ENCODE measurements around the gene LTO1. TPM values are rescaled to one million over a fixed set of nuclear protein-coding genes. Genes with fewer than 3 reads are reported as not detected.
"Not testable (repeated sequence)": the region's sequence is repeated elsewhere in the genome, so short reads cannot be mapped to it uniquely, and the experiment has no call there.

The LTO1 gene
- polyA plus RNA-seq, 1 donor (not counting 4 experiments of a cell fraction or from before 2014, with no cell fraction given): 24.3 TPM

GRCh38 chr11:69689484-69690319 is 14.5 kb upstream of the LTO1 start:
- Histone ChIP-seq H3K4me3 (ENCODE audit: control insufficient read depth in 2 of 3, extremely low read depth in 1 of 3, insufficient read depth in 2 of 3, low read depth in 1 of 3, low read length in 3 of 3) (no peak overlapping the region), H3K79me2 (ENCODE audit: control insufficient read depth, insufficient read depth, low read length) (no peaks in the 10 kb centered on the region), H3K9me3 (ENCODE audit: control insufficient read depth, low read depth, low read length) (no peaks in the 10 kb centered on the region), H3K9me1 (ENCODE audit: control insufficient read depth, extremely low read depth, insufficient read depth, low read length) (no peaks in the 10 kb centered on the region), H2AFZ (ENCODE audit: control insufficient read depth, low read length) (no peak overlapping the region), H3K9ac (ENCODE audit: control insufficient read depth, extremely low read depth, insufficient read depth, low read length) (no peak overlapping the region), H3K27ac (ENCODE audit: control insufficient read depth, insufficient read depth, low read length) (no peak overlapping the region), H3K36me3 (ENCODE audit: control insufficient read depth in 2 of 2, extremely low read depth in 1 of 2, insufficient read depth in 2 of 2, low read length in 2 of 2) (no peaks in the 10 kb centered on the region), H3K4me2 (ENCODE audit: control insufficient read depth, extremely low read depth, insufficient read depth, low read depth, low read length) (no peak overlapping the region), H3K27me3 (ENCODE audit: control insufficient read depth, extremely low read depth, insufficient read depth, low read length) (peaks cover 3% of the 10 kb centered on the region), H4K20me1 (ENCODE audit: control insufficient read depth, extremely low read depth, insufficient read depth, low read length) (no peaks in the 10 kb centered on the region), H3K4me1 (ENCODE audit: control insufficient read depth, extremely low read depth, insufficient read depth, low read length) (peaks cover 11% of the 10 kb centered on the region)
- DNase-seq (ENCODE audit: low read depth, low spot score) (no peak), FAIRE-seq (peak; percentile 29)
- TF ChIP-seq EZH2 (IDR thresholded peaks at IDR 0.05; ENCODE audit: low read length) (no peak), CTCF (optimal IDR thresholded peaks at IDR 0.05 in 1 of 3, IDR thresholded peaks at IDR 0.05 in 1 of 3, conservative IDR thresholded peaks at IDR 0.05 in 1 of 3; ENCODE audit: extremely low read depth in 1 of 3, insufficient read depth in 2 of 3, low read length in 3 of 3) (no peak)
- dilution Hi-C loops (cut with MboI; ENCODE audit: extremely low pct_ligation_motif_present, low sequenced_read_pairs): no loop called here

GRCh38 chr11:69687969-69688771 is 13.0 kb upstream of the LTO1 start:
- H3K27me3 ChIP-seq (ENCODE audit: control insufficient read depth, extremely low read depth, insufficient read depth, low read length); H3K79me2 ChIP-seq (ENCODE audit: control insufficient read depth, insufficient read depth, low read length); H3K36me3 ChIP-seq (ENCODE audit: control insufficient read depth in 2 of 2, extremely low read depth in 1 of 2, insufficient read depth in 2 of 2, low read length in 2 of 2); H2AFZ ChIP-seq (ENCODE audit: control insufficient read depth, low read length); H3K4me2 ChIP-seq (ENCODE audit: control insufficient read depth, extremely low read depth, insufficient read depth, low read depth, low read length); DNase-seq (ENCODE audit: low read depth, low spot score); H3K4me3 ChIP-seq (ENCODE audit: control insufficient read depth in 2 of 3, extremely low read depth in 1 of 3, insufficient read depth in 2 of 3, low read depth in 1 of 3, low read length in 3 of 3); H4K20me1 ChIP-seq (ENCODE audit: control insufficient read depth, extremely low read depth, insufficient read depth, low read length); H3K9ac ChIP-seq (ENCODE audit: control insufficient read depth, extremely low read depth, insufficient read depth, low read length); dilution Hi-C loops (cut with MboI; ENCODE audit: extremely low pct_ligation_motif_present, low sequenced_read_pairs); H3K9me1 ChIP-seq (ENCODE audit: control insufficient read depth, extremely low read depth, insufficient read depth, low read length); H3K9me3 ChIP-seq (ENCODE audit: control insufficient read depth, low read depth, low read length): not testable (repeated sequence)
- Histone ChIP-seq H3K27ac (ENCODE audit: control insufficient read depth, insufficient read depth, low read length) (peak overlapping the region; percentile 37), H3K4me1 (ENCODE audit: control insufficient read depth, extremely low read depth, insufficient read depth, low read length) (peaks cover 11% of the 10 kb centered on the region)
- peak; percentile 36 for FAIRE-seq

All from keratinocyte (primary cell).